Sigmoid colon (tissue), 7 donors: ENCODE results near the gene GSG1L. TPM values are rescaled to one million over a fixed set of nuclear protein-coding genes. Genes with fewer than 3 reads are reported as not detected.

Source experiments
- DNase-seq: peaks from one replicate; pipeline ENCODE4 v3.0.0-alpha.2; 2019
- H3K27ac ChIP-seq, 4 donors: fragments of 200-600 bp; sonication (generic); one replicate each; pipeline ENCODE4 v1.5.1; 2016 to 2019; ENCODE audit warnings: mild to moderate bottlenecking in 1 of 4
- H3K27me3 ChIP-seq, 3 donors: fragments of 200-600 bp; sonication (generic); one replicate each; pipeline ENCODE4 v1.5.1; 2019; ENCODE audit warnings: mild to moderate bottlenecking in 1 of 3
- H3K36me3 ChIP-seq, 4 donors: fragments of 200-600 bp; sonication (generic); one replicate each; pipeline ENCODE4 v1.5.1; 2016 to 2019
- H3K4me1 ChIP-seq, 4 donors: fragments of 200-600 bp; sonication (generic); one replicate each; pipeline ENCODE4 v1.5.1; 2017 to 2019
- H3K4me3 ChIP-seq, 4 donors: fragments of 200-600 bp; sonication (generic); one replicate each; pipeline ENCODE4 v1.5.1; 2017 to 2019; ENCODE audit warnings: mild to moderate bottlenecking in 2 of 4, moderate library complexity in 1 of 4
- H3K9me3 ChIP-seq, 4 donors: fragments of 200-600 bp in 3 of 4; sonication (generic) in 3 of 4; one replicate each; pipeline versions ENCODE4 v1.5.1 to v1.6.1; 2013 to 2019
- EP300 ChIP-seq, 4 donors: sonication (generic); formaldehyde crosslinking; IDR thresholded peaks; one replicate each; pipeline ENCODE4 v1.6.1; 2017; ENCODE audit warnings: antibody characterized with exemption in 4 of 4
- POLR2A ChIP-seq, 2 donors: fragments of 450-650 bp; IDR thresholded peaks; one replicate each; pipeline ENCODE4 v1.6.1; 2016; ENCODE audit warnings: antibody characterized with exemption in 2 of 2, mild to moderate bottlenecking in 2 of 2, moderate library complexity in 2 of 2
- POLR2AphosphoS5 ChIP-seq, 4 donors: sonication (generic); formaldehyde crosslinking; IDR thresholded peaks; one replicate each; pipeline ENCODE4 v1.6.1; 2017; ENCODE audit warnings: antibody characterized with exemption in 4 of 4
- WGBS, 2 donors: extraction: QIAGEN DNeasy Blood & Tissue Kit; methylation state at CpG; one replicate each; pipeline ENCODE4 v1.1.7; 2013; 5-methylcytosine and 5-hydroxymethylcytosine counted together
- intact Hi-C: fragments of 100-400 bp; cut with DNase I; formaldehyde crosslinking; loops from one replicate; pipeline ENCODE4 v1.15.1; 2023
- polyA plus RNA-seq, 3 donors: library from polyadenylated mRNA; stranded (reverse); fragments of 200-250 nt; gene quantifications; one replicate each; pipeline ENCODE4 v1.2.3, GENCODE V29; 2013
- total RNA-seq, 4 donors: library from RNA; depleted of rRNA; stranded (reverse); fragments of >200 nt; gene quantifications; one replicate each; pipeline ENCODE4 v1.1.0, GENCODE V29; 2016
- TF ChIP-seq, protein P1 (sequence below), 4 experiments: fragments of 450-650 bp in 3 of 4; fragments of 200-600 bp in 1 of 4; IDR thresholded peaks; one replicate each; pipeline ENCODE4 v1.5.1; 2016 to 2019; ENCODE audit warnings: antibody characterized with exemption in 4 of 4, mild to moderate bottlenecking in 3 of 4, moderate library complexity in 2 of 4
- donor health status: healthy with polysubstance abuse.
- donor health status: Bipolar disorder and iron deficiency.
- donor health status: healthy.

Gene GSG1L
- total and polyA plus RNA-seq, 7 donors, result 0.25 to 0.66 (median 0.36) TPM; not detected in 2

DNA sequence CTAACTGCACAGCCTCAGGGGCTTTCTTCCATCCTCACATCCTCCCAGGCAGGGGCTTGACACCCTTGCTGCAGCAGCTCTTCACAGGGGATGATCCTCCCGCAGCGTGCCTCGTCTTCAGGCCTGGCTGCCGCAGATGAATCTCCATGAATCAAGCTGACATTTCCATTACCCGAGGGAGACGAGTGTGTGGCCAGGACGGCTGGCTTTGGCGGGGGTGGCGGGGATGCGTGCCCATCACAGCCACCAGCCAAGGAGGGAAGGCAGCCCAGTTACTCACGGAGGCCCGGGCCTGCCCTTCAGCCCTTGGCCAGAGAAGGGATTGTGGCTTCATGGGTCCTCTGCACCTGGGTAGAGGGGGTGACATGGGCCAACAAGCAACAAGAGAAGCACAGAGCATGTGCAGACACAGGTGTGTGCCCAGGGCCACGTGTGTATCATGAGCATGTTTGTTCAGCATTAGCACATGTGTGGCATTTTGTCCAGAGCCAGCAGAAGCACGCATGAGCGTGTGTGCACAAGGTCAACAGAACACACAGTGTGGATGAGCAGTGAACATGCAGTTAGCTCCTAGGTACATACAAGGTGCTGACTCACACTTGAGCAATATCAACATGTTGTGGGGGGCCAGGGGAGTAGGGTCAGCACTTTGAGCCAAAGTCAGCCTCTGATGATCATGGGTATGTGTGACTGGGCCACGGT is 277.1 kb downstream of the GSG1L start:
- intact Hi-C loops, result no loop called here
- no peak for DNase-seq
- Histone ChIP-seq H3K36me3 (no peaks in the 10 kb centered on the region), H3K4me1 (no peaks in the 10 kb centered on the region), H3K27me3 (peaks cover 0 to 24% (median 6%) of the 10 kb centered on the region in 3 donors), H3K27ac (no peak overlapping the region), H3K4me3 (no peak overlapping the region), H3K9me3 (no peaks in the 10 kb centered on the region)
- TF ChIP-seq POLR2A (IDR thresholded peaks at IDR 0.05) (no peak), POLR2AphosphoS5 (IDR thresholded peaks at IDR 0.05) (no peak), EP300 (IDR thresholded peaks at IDR 0.05) (no peak)
- TF ChIP-seq, protein P1, sequence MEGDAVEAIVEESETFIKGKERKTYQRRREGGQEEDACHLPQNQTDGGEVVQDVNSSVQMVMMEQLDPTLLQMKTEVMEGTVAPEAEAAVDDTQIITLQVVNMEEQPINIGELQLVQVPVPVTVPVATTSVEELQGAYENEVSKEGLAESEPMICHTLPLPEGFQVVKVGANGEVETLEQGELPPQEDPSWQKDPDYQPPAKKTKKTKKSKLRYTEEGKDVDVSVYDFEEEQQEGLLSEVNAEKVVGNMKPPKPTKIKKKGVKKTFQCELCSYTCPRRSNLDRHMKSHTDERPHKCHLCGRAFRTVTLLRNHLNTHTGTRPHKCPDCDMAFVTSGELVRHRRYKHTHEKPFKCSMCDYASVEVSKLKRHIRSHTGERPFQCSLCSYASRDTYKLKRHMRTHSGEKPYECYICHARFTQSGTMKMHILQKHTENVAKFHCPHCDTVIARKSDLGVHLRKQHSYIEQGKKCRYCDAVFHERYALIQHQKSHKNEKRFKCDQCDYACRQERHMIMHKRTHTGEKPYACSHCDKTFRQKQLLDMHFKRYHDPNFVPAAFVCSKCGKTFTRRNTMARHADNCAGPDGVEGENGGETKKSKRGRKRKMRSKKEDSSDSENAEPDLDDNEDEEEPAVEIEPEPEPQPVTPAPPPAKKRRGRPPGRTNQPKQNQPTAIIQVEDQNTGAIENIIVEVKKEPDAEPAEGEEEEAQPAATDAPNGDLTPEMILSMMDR (IDR thresholded peaks at IDR 0.05), result no peak
- WGBS, 2 donors, result 84% methylated on average over 16 of the region's 16 CpGs

DNA sequence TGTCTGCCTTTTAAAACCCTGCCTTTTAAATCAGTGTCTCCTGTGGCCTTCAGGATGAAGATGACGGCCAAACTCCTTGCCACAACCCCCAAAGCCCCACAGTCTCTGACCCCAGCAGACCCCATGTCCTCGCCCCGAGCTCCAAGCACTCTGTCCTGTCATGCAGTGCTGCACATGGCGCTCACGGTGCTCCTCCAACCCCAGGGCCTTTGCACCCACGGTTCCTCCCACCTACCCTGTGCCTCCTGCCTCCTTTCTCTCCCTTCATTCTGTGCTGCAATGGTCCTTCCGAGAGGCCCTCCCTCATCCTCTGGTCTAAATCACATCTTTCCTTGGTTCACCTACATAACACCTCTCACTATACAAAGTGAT is 278.2 kb downstream of the GSG1L start:
- intact Hi-C loops, result no loop called here
- H3K4me1 ChIP-seq, result no peaks in the 10 kb centered on the region
- no peaks in the 10 kb centered on the region for H3K36me3 ChIP-seq
- no peak overlapping the region for H3K27ac ChIP-seq
- no peaks in the 10 kb centered on the region for H3K9me3 ChIP-seq
- H3K27me3 ChIP-seq, result peaks cover 0 to 24% (median 6%) of the 10 kb centered on the region in 3 donors
- WGBS, 2 donors, result 89 to 91% methylated on average over 7 of the region's 7 CpGs
- no peak overlapping the region for H3K4me3 ChIP-seq
- no peak for TF ChIP-seq POLR2A (IDR thresholded peaks at IDR 0.05)
- no peak for DNase-seq

GRCh38 chr16:27784351-27785306 is 278.9 kb downstream of the GSG1L start:
- no peaks in the 10 kb centered on the region for H3K36me3 ChIP-seq
- no peaks in the 10 kb centered on the region for H3K4me1 ChIP-seq
- no peak overlapping the region for H3K27ac ChIP-seq
- peaks cover 0 to 24% (median 6%) of the 10 kb centered on the region in 3 donors for H3K27me3 ChIP-seq
- H3K4me3 ChIP-seq, result no peak overlapping the region
- intact Hi-C loops, result no loop called here
- no peak for DNase-seq
- 69% methylated on average over 20 of the region's 20 CpGs for WGBS, 2 donors
- H3K9me3 ChIP-seq, result no peaks in the 10 kb centered on the region
- TF ChIP-seq POLR2AphosphoS5 (IDR thresholded peaks at IDR 0.05) (no peak), POLR2A (IDR thresholded peaks at IDR 0.05) (no peak), EP300 (IDR thresholded peaks at IDR 0.05) (no peak)
- TF ChIP-seq, protein P1 (IDR thresholded peaks at IDR 0.05), result no peak

DNA sequence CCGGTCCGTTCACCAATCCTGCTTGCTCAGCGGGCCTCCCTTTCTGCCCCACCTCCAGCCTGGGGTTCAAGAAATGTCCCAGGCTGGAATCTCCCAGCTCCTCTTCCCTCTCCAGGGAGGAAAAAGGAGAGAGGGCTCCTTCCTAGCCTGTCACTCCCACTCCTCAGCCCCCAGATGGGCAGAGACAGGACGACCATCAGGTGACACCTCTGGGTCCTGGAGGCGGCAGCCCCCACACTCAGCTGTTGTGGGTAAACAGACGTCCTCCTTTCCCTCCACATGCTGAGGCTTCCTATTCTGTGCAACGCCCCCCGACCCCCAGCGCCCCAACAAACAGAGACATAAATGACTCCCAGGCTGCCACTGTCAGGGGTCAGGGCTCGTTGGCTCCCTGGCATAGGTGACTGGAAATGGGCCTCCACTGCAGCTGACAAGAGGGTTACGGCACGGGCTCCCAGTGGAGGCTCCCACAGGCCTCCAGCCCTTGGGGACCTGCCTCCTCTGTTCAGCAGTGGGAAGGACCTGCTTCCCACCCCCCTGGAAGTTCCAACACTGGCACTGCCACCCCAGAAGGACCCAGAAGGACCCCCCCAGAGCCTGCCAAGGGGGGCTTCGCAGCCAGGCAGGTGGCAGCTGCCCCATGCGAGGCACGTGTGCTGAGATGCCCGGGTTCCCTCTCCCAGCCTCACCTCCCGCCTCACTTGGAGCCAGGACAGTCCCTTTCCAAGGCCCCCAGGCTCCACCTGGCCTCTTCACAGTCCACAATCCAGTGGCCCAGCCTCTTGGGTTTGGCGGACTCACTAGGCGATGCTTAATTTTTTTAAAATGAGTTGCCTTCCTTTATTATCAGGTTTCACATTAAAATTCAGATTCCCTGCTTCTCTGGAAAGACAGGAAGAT is 281.3 kb downstream of the GSG1L start:
- TF ChIP-seq EP300 (IDR thresholded peaks at IDR 0.05) (no peak), POLR2AphosphoS5 (IDR thresholded peaks at IDR 0.05) (no peak), POLR2A (IDR thresholded peaks at IDR 0.05) (no peak)
- TF ChIP-seq, protein P1 (IDR thresholded peaks at IDR 0.05), result no peak
- peaks cover 0 to 24% (median 6%) of the 10 kb centered on the region in 3 donors for H3K27me3 ChIP-seq
- no peaks in the 10 kb centered on the region for H3K9me3 ChIP-seq
- DNase-seq, result no peak
- H3K4me3 ChIP-seq, result no peak overlapping the region
- intact Hi-C loops, result no loop called here
- 68 to 74% methylated on average over 19 of the region's 19 CpGs for WGBS, 2 donors
- H3K27ac ChIP-seq, result no peak overlapping the region
- H3K36me3 ChIP-seq, result peaks cover 0 to 8% (median 3%) of the 10 kb centered on the region in 4 donors
- H3K4me1 ChIP-seq, result no peaks in the 10 kb centered on the region
